ENCODE data around the gene EPHA7. TPM values are rescaled to one million over a fixed set of nuclear protein-coding genes. Genes with fewer than 3 reads are reported as not detected.

Gene EPHA7
- total RNA-seq, 1 experiment from 2014 or later = not detected

- no peak overlapping the region for H2AFZ ChIP-seq (ENCODE audit: low read depth, low read length, poor library complexity, severe bottlenecking)
- H3K9ac ChIP-seq (ENCODE audit: low read length) = no peak overlapping the region
- no peaks in the 10 kb centered on the region for H4K20me1 ChIP-seq (ENCODE audit: insufficient read depth)
- DNase-seq (ENCODE audit: low read depth, low spot score) (no peak), ATAC-seq (no peak)
- BruUV-seq (replicated peaks) = no TSS peak
- H3K9me2 ChIP-seq (ENCODE audit: insufficient read depth) = no peaks in the 10 kb centered on the region
- H3K4me1 ChIP-seq (ENCODE audit: control insufficient read depth in 1 of 2, insufficient read depth in 2 of 2, low read length in 2 of 2) = no peaks in the 10 kb centered on the region
- no peaks in the 10 kb centered on the region for H3K36me3 ChIP-seq (ENCODE audit: control insufficient read depth in 1 of 2, insufficient read depth in 2 of 2, low read length in 2 of 2)
- H3K79me2 ChIP-seq (ENCODE audit: insufficient read depth, low read length) = no peaks in the 10 kb centered on the region
- intact Hi-C loops (cut with micrococcal nuclease) = no loop called here
- no peak overlapping the region for H3K4me3 ChIP-seq (replicated peaks in 1 of 2; ENCODE audit: low read depth in 1 of 2, low read length in 2 of 2)
- peaks cover 0 to 8% of the 10 kb centered on the region in 2 experiments; a peak in 2 of 4 replicates for H3K9me3 ChIP-seq (ENCODE audit: control insufficient read depth in 1 of 2, insufficient read depth in 1 of 2, low read depth in 1 of 2, low read length in 2 of 2)
- no peaks in the 10 kb centered on the region for H3K27me3 ChIP-seq (ENCODE audit: insufficient read depth, low read length)
- TF ChIP-seq REST (IDR thresholded peaks at IDR 0.05; ENCODE audit: low read depth) (no peak), ZNF274 (IDR thresholded peaks at IDR 0.05; ENCODE audit: low read depth, low read length) (no peak), CEBPB (IDR thresholded peaks at IDR 0.05; ENCODE audit: low read depth) (no peak), ATF3 (IDR thresholded peaks at IDR 0.05) (no peak), YY1 (IDR thresholded peaks at IDR 0.05; ENCODE audit: extremely low read depth, insufficient replicate concordance, low read depth, low read length) (no peak), POLR2AphosphoS5 (IDR thresholded peaks at IDR 0.05; ENCODE audit: low read depth, low read length) (no peak), RAD21 (IDR thresholded peaks at IDR 0.05; ENCODE audit: low read depth) (no peak), MAX (IDR thresholded peaks at IDR 0.05) (no peak), CTCF (IDR thresholded peaks at IDR 0.05 in 2 of 3, conservative IDR thresholded peaks at IDR 0.05 in 1 of 3; ENCODE audit: borderline replicate concordance in 1 of 3, insufficient read depth in 1 of 3, low read depth in 2 of 3, low read length in 2 of 3) (no peak), SP1 (IDR thresholded peaks at IDR 0.05; ENCODE audit: low read depth) (no peak)
- H3K27ac ChIP-seq (ENCODE audit: low read depth, low read length) = no peak overlapping the region
- RAD21 ChIA-PET (ENCODE audit: low non-redundant PET in 1 of 2, low total read pairs in 2 of 2, uncharacterized antibody in 2 of 2, unreplicated experiment in 2 of 2) = no interaction called here
- no peak overlapping the region for H3K4me2 ChIP-seq (ENCODE audit: low read length)
- CTCF ChIA-PET = no interaction called here
- POLR2A ChIA-PET = no interaction called here
Observed at GRCh38 chr6:93358435-93358834, 60.9 kb downstream of the EPHA7 start.
